B cell (primary cell): ENCODE results near the gene ACER2.

ENCODE experiments used
- CTCF ChIP-seq: fragments of 200-600 bp; IDR thresholded peaks from one replicate; pipeline ENCODE4 v1.8.0; 2022; ENCODE audit warnings: antibody characterized with exemption, mild to moderate bottlenecking
- EZH2 ChIP-seq: IDR thresholded peaks from 2 replicates; pipeline ENCODE4 v1.6.1; 2012; ENCODE audit warnings: borderline replicate concordance, low read depth, mild to moderate bottlenecking, moderate library complexity, low read length; ENCODE audit not compliant: insufficient read depth, poor library complexity, severe bottlenecking

DNA sequence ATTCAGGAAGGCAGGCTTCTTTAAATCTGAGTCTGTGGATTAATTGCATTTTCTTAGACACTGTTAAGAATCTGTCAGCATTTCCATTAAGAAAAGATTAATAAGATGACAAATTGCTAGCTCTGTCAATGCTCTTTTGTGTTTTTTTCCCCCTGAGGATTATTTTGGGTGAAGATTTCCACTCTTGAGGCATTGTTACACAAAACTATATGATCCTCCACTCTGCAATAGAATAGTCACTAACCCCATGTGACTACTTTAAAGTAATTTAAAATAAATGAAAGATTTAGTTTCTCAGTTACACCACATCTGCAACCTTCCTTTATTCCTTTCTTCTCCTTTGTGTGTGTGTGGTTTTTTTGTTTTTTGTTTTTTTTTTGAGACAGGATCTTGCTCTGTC, 82.0 kb downstream of the ACER2 start:
- TF ChIP-seq CTCF (no peak), EZH2 (no peak)
